Measurements from ENCODE around the gene SLC1A6.
"Not testable (repeated sequence)": the region's sequence is repeated elsewhere in the genome, so short reads cannot be mapped to it uniquely, and the experiment has no call there.

SLC1A6 gene

GRCh38 chr19:14979476-14980255, at the start of gene SLC1A6:
TSS of gene SLC1A6 (minus strand) at chr19:14979864. CDS start at chr19:14972910, 6,954 bp downstream.
- DNase-seq, result no peak

- no peak for DNase-seq
Observed at GRCh38 chr19:15028490-15028889, 48.8 kb upstream of the SLC1A6 start.

- no peak for DNase-seq
Observed at GRCh38 chr19:15025217-15025616, 45.6 kb upstream of the SLC1A6 start.

- DNase-seq, result no peak
Observed at GRCh38 chr19:15022752-15023151, 43.1 kb upstream of the SLC1A6 start.

GRCh38 chr19:15021286-15022007, 41.8 kb upstream of the SLC1A6 start:
- no peak for DNase-seq

- not testable (repeated sequence) for DNase-seq
Observed at GRCh38 chr19:15018836-15019235, 39.2 kb upstream of the SLC1A6 start.

- DNase-seq, result no peak
Observed at GRCh38 chr19:15015946-15016542, 36.4 kb upstream of the SLC1A6 start.

- no peak for DNase-seq
Observed at GRCh38 chr19:15014579-15014978, 34.9 kb upstream of the SLC1A6 start.

GRCh38 chr19:15010501-15011300, 31.0 kb upstream of the SLC1A6 start:
- no peak for DNase-seq

GRCh38 chr19:15008308-15008707, 28.6 kb upstream of the SLC1A6 start:
- no peak for DNase-seq

GRCh38 chr19:14997981-14998380, 18.3 kb upstream of the SLC1A6 start:
- DNase-seq, result no peak

GRCh38 chr19:14992780-14993179, 13.1 kb upstream of the SLC1A6 start:
- DNase-seq, result no peak

- DNase-seq, result no peak
Observed at GRCh38 chr19:14985133-14985532, 5.5 kb upstream of the SLC1A6 start.

- no peak for DNase-seq
Observed at GRCh38 chr19:14978161-14978776, 1.4 kb downstream of the SLC1A6 start.

- DNase-seq, result no peak
Observed at GRCh38 chr19:14977128-14977527, 2.5 kb downstream of the SLC1A6 start.

GRCh38 chr19:14974488-14974887, 5.2 kb downstream of the SLC1A6 start:
- DNase-seq, result no peak

- DNase-seq, result no peak
Observed at GRCh38 chr19:14972676-14973075, 7.0 kb downstream of the SLC1A6 start.

GRCh38 chr19:14971474-14971873, 8.2 kb downstream of the SLC1A6 start:
- no peak for DNase-seq

GRCh38 chr19:14968247-14968646, 11.4 kb downstream of the SLC1A6 start:
- DNase-seq, result no peak

GRCh38 chr19:14961956-14962685, 17.5 kb downstream of the SLC1A6 start:
- no peak for DNase-seq

- no peak for DNase-seq
Observed at GRCh38 chr19:14959263-14959662, 20.4 kb downstream of the SLC1A6 start.

- no peak for DNase-seq
Observed at GRCh38 chr19:14957464-14957863, 22.2 kb downstream of the SLC1A6 start.

Measured in NCI-H187 treated with DMSO at 0.1 percent for 48 hours (cell line).